SW480 (cell line): ENCODE data around the gene DNAJC3.
"Not testable (repeated sequence)": the region's sequence is repeated elsewhere in the genome, so short reads cannot be mapped to it uniquely, and the experiment has no call there.

Experiments
- DNase-seq: peaks from one replicate; pipeline ENCODE4 v3.0.0-alpha.2; 2016; ENCODE audit warnings: low spot score

DNAJC3 gene

GRCh38 chr13:95781016-95781415 lies 104.1 kb downstream of the DNAJC3 start:
- no peak for DNase-seq

GRCh38 chr13:95781940-95782339 lies 105.0 kb downstream of the DNAJC3 start:
- not testable (repeated sequence) for DNase-seq

- DNase-seq, result no peak
Measured at GRCh38 chr13:95783747-95784146, 106.8 kb downstream of the DNAJC3 start.

- DNase-seq, result no peak
Measured at GRCh38 chr13:95784161-95784899, 107.4 kb downstream of the DNAJC3 start.

GRCh38 chr13:95784900-95785290 lies 108.0 kb downstream of the DNAJC3 start:
- DNase-seq, result no peak

- DNase-seq, result no peak
Measured at GRCh38 chr13:95787356-95788099, 110.6 kb downstream of the DNAJC3 start.

- DNase-seq, result no peak
Measured at GRCh38 chr13:95788100-95788463, 111.1 kb downstream of the DNAJC3 start.

- DNase-seq, result not testable (repeated sequence)
Measured at GRCh38 chr13:95789315-95789714, 112.4 kb downstream of the DNAJC3 start.

GRCh38 chr13:95791084-95791722 lies 114.3 kb downstream of the DNAJC3 start:
- no peak for DNase-seq

GRCh38 chr13:95793018-95793555 lies 116.1 kb downstream of the DNAJC3 start:
- DNase-seq, result no peak

- no peak for DNase-seq
Measured at GRCh38 chr13:95793781-95794180, 116.8 kb downstream of the DNAJC3 start.

- DNase-seq, result no peak
Measured at GRCh38 chr13:95797016-95797415, 120.1 kb downstream of the DNAJC3 start.

GRCh38 chr13:95800436-95800835 lies 123.5 kb downstream of the DNAJC3 start:
- no peak for DNase-seq

- DNase-seq, result no peak
Measured at GRCh38 chr13:95801825-95802224, 124.9 kb downstream of the DNAJC3 start.

- no peak for DNase-seq
Measured at GRCh38 chr13:95805921-95806320, 129.0 kb downstream of the DNAJC3 start.

- no peak for DNase-seq
Measured at GRCh38 chr13:95809429-95809828, 132.5 kb downstream of the DNAJC3 start.

- no peak for DNase-seq
Measured at GRCh38 chr13:95813139-95813538, 136.2 kb downstream of the DNAJC3 start.

- DNase-seq, result no peak
Measured at GRCh38 chr13:95814495-95814894, 137.6 kb downstream of the DNAJC3 start.

GRCh38 chr13:95822303-95822702 lies 145.4 kb downstream of the DNAJC3 start:
- no peak for DNase-seq

- DNase-seq, result no peak
Measured at GRCh38 chr13:95833126-95833525, 156.2 kb downstream of the DNAJC3 start.

GRCh38 chr13:95833719-95834118 lies 156.8 kb downstream of the DNAJC3 start:
- DNase-seq, result no peak

GRCh38 chr13:95834134-95834765 lies 157.3 kb downstream of the DNAJC3 start:
- peak; percentile 31 for DNase-seq
